ENCODE results near the gene SLC4A11. TPM values are rescaled to one million over a fixed set of nuclear protein-coding genes. Genes with fewer than 3 reads are reported as not detected.

Gene SLC4A11
- total RNA-seq, 1 experiment from 2014 or later, result 1.1 TPM

DNA sequence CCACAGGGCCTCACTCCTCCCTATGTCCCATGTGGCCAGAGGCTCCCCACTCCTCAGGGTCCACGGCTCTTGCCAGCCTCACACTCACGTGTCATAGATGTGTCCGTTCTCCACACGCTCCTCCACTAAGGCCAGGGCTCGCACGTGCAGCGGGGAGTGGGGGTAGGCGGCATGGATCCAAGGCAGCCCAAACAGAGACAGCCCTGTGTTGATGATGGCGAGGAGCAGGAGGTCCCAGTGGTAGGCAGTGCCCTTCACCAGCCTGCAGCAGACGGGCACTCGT is 10.3 kb downstream of the SLC4A11 start:
- no peak overlapping the region for H3K4me3 ChIP-seq (ENCODE audit: low read depth, low read length, poor library complexity, severe bottlenecking)
- intact Hi-C loops (cut with micrococcal nuclease; ENCODE audit: unreplicated experiment), result no loop called here

DNA sequence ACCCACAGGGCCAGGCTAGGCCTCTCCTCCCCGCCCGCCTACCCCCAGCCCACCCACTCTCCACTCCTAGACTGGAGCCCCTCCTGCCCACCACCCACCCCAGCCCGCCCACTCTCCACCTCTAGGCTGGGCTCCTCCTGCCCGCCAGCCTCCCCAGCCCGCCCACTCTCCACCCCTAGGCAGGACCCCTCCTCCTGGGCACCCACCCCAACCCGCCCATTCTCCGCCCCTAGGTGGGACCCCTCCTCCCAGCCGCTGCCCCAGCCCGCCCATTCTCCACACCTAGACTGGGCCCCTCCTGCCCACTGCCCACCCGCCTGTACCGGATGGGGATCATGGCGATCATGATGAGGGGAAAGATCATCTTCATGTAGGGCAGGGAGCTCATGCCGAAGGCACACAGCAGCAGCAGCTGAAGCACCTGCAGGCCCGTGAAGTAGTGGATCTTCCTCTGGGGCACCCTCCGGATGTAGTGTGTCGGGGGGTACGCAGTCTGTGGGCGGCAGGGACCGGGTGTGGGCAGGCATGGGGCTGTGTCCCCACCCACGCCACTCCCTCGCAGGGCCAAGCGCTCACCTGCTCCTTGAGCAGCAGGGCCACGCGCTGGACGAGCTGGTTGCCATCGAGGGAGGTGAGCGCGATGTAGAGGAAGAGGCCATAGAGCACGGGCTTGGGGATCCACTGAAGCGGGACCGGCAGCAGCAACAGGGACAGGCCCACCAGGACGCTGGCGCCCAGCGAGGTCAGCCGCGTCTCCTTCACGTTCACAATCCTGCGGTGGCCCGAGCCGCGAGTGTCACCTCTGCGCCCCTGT is 10.8 kb downstream of the SLC4A11 start:
- no peak overlapping the region for H3K27ac ChIP-seq (ENCODE audit: low read depth, low read length, poor library complexity, severe bottlenecking)
- no peak for DNase-seq (ENCODE audit: low spot score)
- intact Hi-C loops (cut with micrococcal nuclease; ENCODE audit: unreplicated experiment), result no loop called here
- POLR2A ChIA-PET (ENCODE audit: low non-redundant PET), result no interaction called here
- no peaks in the 10 kb centered on the region for H3K36me3 ChIP-seq (ENCODE audit: insufficient read depth, low read length, poor library complexity, severe bottlenecking)
- CTCF ChIA-PET, result no interaction called here
- H3K9me3 ChIP-seq (ENCODE audit: low read depth, low read length, poor library complexity, severe bottlenecking), result no peaks in the 10 kb centered on the region
- no TSS peak for BruUV-seq (replicated peaks)
- H3K4me3 ChIP-seq (ENCODE audit: low read depth, low read length, poor library complexity, severe bottlenecking), result no peak overlapping the region
- TF ChIP-seq, protein P1, sequence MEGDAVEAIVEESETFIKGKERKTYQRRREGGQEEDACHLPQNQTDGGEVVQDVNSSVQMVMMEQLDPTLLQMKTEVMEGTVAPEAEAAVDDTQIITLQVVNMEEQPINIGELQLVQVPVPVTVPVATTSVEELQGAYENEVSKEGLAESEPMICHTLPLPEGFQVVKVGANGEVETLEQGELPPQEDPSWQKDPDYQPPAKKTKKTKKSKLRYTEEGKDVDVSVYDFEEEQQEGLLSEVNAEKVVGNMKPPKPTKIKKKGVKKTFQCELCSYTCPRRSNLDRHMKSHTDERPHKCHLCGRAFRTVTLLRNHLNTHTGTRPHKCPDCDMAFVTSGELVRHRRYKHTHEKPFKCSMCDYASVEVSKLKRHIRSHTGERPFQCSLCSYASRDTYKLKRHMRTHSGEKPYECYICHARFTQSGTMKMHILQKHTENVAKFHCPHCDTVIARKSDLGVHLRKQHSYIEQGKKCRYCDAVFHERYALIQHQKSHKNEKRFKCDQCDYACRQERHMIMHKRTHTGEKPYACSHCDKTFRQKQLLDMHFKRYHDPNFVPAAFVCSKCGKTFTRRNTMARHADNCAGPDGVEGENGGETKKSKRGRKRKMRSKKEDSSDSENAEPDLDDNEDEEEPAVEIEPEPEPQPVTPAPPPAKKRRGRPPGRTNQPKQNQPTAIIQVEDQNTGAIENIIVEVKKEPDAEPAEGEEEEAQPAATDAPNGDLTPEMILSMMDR (conservative IDR thresholded peaks at IDR 0.05; ENCODE audit: low read depth, low read length), result no peak
- TF ChIP-seq EZH2 (IDR thresholded peaks at IDR 0.05; ENCODE audit: borderline replicate concordance, low read depth, low read length, poor library complexity, severe bottlenecking), result no peak
- no peaks in the 10 kb centered on the region for H3K27me3 ChIP-seq (replicated peaks; ENCODE audit: insufficient read depth, low read depth, low read length, poor library complexity)
- no peaks in the 10 kb centered on the region for H3K4me1 ChIP-seq (ENCODE audit: insufficient read depth, low read length, poor library complexity, severe bottlenecking)

More for the DNA sequence above, 10.3 kb downstream of the SLC4A11 start:
- H3K9me3 ChIP-seq (ENCODE audit: low read depth, low read length, poor library complexity, severe bottlenecking), result no peaks in the 10 kb centered on the region
- POLR2A ChIA-PET (ENCODE audit: low non-redundant PET), result no interaction called here
- H3K27me3 ChIP-seq (replicated peaks; ENCODE audit: insufficient read depth, low read depth, low read length, poor library complexity), result no peaks in the 10 kb centered on the region
- BruUV-seq (replicated peaks), result no TSS peak
- no peak for DNase-seq (ENCODE audit: low spot score)
- TF ChIP-seq EZH2 (IDR thresholded peaks at IDR 0.05; ENCODE audit: borderline replicate concordance, low read depth, low read length, poor library complexity, severe bottlenecking), result no peak
- TF ChIP-seq, protein P1 (conservative IDR thresholded peaks at IDR 0.05; ENCODE audit: low read depth, low read length), result no peak
- no peaks in the 10 kb centered on the region for H3K4me1 ChIP-seq (ENCODE audit: insufficient read depth, low read length, poor library complexity, severe bottlenecking)
- CTCF ChIA-PET, result no interaction called here
- no peaks in the 10 kb centered on the region for H3K36me3 ChIP-seq (ENCODE audit: insufficient read depth, low read length, poor library complexity, severe bottlenecking)
- H3K27ac ChIP-seq (ENCODE audit: low read depth, low read length, poor library complexity, severe bottlenecking), result no peak overlapping the region

DNA sequence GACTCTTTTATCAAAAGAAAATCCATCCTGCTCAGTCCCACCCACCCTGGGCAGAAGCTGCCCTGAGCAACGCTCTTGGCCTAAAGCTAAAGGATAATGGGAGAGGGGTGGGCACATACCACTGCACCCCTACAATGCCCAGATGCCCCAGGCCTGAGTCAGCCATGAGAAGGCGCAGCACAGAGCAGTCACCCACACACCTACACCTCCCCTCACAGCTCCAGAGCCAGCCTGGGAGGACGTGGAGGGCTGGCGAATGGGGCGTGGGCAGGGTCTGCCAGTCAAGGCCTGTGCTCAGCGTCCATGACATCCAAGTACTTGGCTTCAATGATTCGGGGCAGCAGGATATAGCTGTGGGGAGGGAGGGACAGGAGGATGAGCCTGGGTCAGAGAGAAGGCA is 11.5 kb downstream of the SLC4A11 start:
- Histone ChIP-seq H3K36me3 (ENCODE audit: insufficient read depth, low read length, poor library complexity, severe bottlenecking) (no peaks in the 10 kb centered on the region), H3K27me3 (replicated peaks; ENCODE audit: insufficient read depth, low read depth, low read length, poor library complexity) (no peaks in the 10 kb centered on the region), H3K27ac (ENCODE audit: low read depth, low read length, poor library complexity, severe bottlenecking) (no peak overlapping the region), H3K9me3 (ENCODE audit: low read depth, low read length, poor library complexity, severe bottlenecking) (no peaks in the 10 kb centered on the region), H3K4me1 (ENCODE audit: insufficient read depth, low read length, poor library complexity, severe bottlenecking) (no peaks in the 10 kb centered on the region), H3K4me3 (ENCODE audit: low read depth, low read length, poor library complexity, severe bottlenecking) (no peak overlapping the region)
- ChIA-PET CTCF (no interaction called here), POLR2A (ENCODE audit: low non-redundant PET) (no interaction called here)
- intact Hi-C loops (cut with micrococcal nuclease; ENCODE audit: unreplicated experiment), result no loop called here
- DNase-seq (ENCODE audit: low spot score), result no peak
- no peak for TF ChIP-seq EZH2 (IDR thresholded peaks at IDR 0.05; ENCODE audit: borderline replicate concordance, low read depth, low read length, poor library complexity, severe bottlenecking)
- TF ChIP-seq, protein P1 (conservative IDR thresholded peaks at IDR 0.05; ENCODE audit: low read depth, low read length), result no peak
- no TSS peak for BruUV-seq (replicated peaks)

All from A673 (cell line).